Endometrial microvascular endothelial cells (primary cell): Measurements from ENCODE around the gene YARS1. TPM values are rescaled to one million over a fixed set of nuclear protein-coding genes. Genes with fewer than 3 reads are reported as not detected.

Source experiments
- in situ Hi-C: cut with HindIII; loops from 2 replicates; pipeline ENCODE4 v1.10.0; 2017; ENCODE audit warnings: low sequenced_read_pairs, low pct_unique_long_range_greater_than_20kb; ENCODE audit errors: inconsistent ontology term
- total RNA-seq: library from RNA; depleted of rRNA; stranded (reverse); fragments of >200 nt; gene quantifications from one replicate; pipeline ENCODE4 v1.2.3, GENCODE V29; 2015; ENCODE audit errors: inconsistent ontology term

YARS1 gene
- total RNA-seq, 1 donor from 2014 or later, result 132 TPM

- in situ Hi-C loops, result no loop called here
Observed at GRCh38 chr1:32786856-32787255, 30.3 kb downstream of the YARS1 start.

- in situ Hi-C loops, result no loop called here
Observed at GRCh38 chr1:32784817-32785216, 32.3 kb downstream of the YARS1 start.

GRCh38 chr1:32783851-32784250, 33.3 kb downstream of the YARS1 start:
- in situ Hi-C loops, result no loop called here

GRCh38 chr1:32782086-32782485, 35.1 kb downstream of the YARS1 start:
- in situ Hi-C loops, result no loop called here

- in situ Hi-C loops, result no loop called here
Observed at GRCh38 chr1:32780628-32781234, 36.4 kb downstream of the YARS1 start.

- in situ Hi-C loops, result no loop called here
Observed at GRCh38 chr1:32780005-32780404, 37.2 kb downstream of the YARS1 start.

GRCh38 chr1:32779242-32779641, 37.9 kb downstream of the YARS1 start:
- in situ Hi-C loops, result no loop called here

- in situ Hi-C loops, result no loop called here
Observed at GRCh38 chr1:32775640-32776337, 41.4 kb downstream of the YARS1 start.

GRCh38 chr1:32774950-32775634, 42.1 kb downstream of the YARS1 start:
- in situ Hi-C loops, result no loop called here

- in situ Hi-C loops, result no loop called here
Observed at GRCh38 chr1:32774464-32774808, 42.7 kb downstream of the YARS1 start.

GRCh38 chr1:32773764-32774463, 43.2 kb downstream of the YARS1 start:
- in situ Hi-C loops, result no loop called here

GRCh38 chr1:32773018-32773763, 44.0 kb downstream of the YARS1 start:
- in situ Hi-C loops, result no loop called here

- in situ Hi-C loops, result no loop called here
Observed at GRCh38 chr1:32772281-32773017, 44.7 kb downstream of the YARS1 start.

GRCh38 chr1:32771561-32772280, 45.4 kb downstream of the YARS1 start:
- in situ Hi-C loops, result no loop called here

GRCh38 chr1:32770741-32771548, 46.2 kb downstream of the YARS1 start:
- in situ Hi-C loops, result no loop called here

GRCh38 chr1:32770221-32770731, 46.9 kb downstream of the YARS1 start:
- in situ Hi-C loops, result no loop called here
